CD4-positive, alpha-beta T cell treated with Interleukin-17A for 4 hours (primary cell): Measurements from ENCODE around the gene SLC25A4.
"Not testable (repeated sequence)": the region's sequence is repeated elsewhere in the genome, so short reads cannot be mapped to it uniquely, and the experiment has no call there.

Experiments
- DNase-seq: peaks from one replicate; pipeline ENCODE4 v3.0.0-alpha.2; 2020; ENCODE audit warnings: mixed read lengths

SLC25A4 gene

DNA sequence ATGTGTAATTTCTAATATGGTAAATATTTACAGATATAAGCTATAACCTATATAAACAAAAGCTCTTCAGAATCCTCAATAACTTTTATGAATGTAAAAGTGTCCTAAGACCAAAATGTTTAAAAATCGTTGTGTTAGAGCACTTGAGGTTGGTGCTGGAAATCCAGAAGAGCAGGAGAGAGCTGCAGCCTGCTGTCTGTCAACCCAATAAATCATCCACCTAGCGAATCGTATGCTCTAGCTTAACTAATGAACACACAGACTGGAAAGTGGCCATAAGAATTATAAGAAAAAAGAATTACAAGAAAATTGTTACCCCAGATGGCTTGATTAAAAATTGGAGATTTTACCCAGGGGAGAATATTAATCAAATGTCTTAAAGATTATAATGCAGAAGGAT is 43.7 kb downstream of the SLC25A4 start:
- DNase-seq = no peak

GRCh38 chr4:185189606-185190305 is 46.7 kb downstream of the SLC25A4 start:
- DNase-seq = no peak

- no peak for DNase-seq
Measured at GRCh38 chr4:185190306-185190856, 47.3 kb downstream of the SLC25A4 start.

DNA sequence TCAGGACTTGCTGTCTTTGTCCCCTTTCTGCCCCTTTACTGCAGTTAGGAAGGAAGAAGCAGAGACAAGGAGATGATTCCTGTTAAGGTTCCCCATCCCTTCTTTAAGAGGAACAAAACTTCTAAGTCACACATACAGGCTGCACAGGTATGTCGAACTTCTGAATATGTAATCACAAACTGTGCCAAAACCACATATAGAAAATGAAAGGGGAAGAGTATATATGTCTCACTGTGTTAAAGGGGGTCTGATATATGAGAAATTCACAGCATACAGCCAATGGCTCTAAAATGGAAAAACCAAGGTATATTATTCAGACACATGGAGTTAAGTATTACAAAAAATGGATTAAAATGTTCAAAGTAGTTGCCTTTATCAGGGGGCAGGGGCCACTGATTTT is 49.0 kb downstream of the SLC25A4 start:
- DNase-seq = no peak

- no peak for DNase-seq
Measured at GRCh38 chr4:185194924-185195888, 52.1 kb downstream of the SLC25A4 start.

DNA sequence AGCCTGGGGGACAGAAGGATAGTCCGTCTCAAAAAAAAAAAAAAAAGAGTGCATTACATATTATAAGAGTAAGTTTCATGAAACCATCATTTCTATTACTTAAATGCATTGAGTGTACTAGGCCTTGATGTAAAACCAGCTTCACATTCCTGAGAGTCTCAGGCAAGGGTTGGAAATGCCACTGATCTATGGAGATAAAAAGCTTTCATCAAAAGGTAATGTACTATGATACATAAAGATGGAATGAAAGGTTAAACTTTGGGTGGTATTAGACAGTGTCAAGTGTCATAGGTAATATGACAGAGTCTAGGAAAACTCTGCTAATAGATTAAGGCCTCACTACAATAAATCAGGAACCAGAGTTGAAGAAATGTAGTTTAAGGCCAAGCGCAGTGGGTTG is 53.4 kb downstream of the SLC25A4 start:
- DNase-seq = no peak

DNA sequence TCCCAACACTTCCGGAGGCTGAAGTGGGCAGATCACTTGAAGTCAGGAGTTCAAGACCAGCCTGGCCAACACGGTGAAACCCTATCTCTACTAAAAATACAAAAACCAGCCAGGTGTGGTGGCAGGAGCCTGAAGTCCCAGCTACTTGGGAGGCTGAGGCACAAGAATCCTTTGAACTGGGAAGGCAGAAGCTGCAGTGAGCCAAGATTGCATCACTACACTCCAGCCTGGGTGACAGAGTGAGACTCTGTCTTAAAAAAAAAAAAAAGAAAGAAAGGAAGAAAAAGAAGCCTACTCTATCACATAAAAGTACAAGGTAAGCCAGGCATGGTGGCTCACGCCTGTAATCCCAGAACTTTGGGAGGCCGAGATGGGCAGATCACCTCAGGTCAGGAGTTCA is 55.1 kb downstream of the SLC25A4 start:
- DNase-seq = not testable (repeated sequence)
